ENCODE results near the gene SARS1.

DNA sequence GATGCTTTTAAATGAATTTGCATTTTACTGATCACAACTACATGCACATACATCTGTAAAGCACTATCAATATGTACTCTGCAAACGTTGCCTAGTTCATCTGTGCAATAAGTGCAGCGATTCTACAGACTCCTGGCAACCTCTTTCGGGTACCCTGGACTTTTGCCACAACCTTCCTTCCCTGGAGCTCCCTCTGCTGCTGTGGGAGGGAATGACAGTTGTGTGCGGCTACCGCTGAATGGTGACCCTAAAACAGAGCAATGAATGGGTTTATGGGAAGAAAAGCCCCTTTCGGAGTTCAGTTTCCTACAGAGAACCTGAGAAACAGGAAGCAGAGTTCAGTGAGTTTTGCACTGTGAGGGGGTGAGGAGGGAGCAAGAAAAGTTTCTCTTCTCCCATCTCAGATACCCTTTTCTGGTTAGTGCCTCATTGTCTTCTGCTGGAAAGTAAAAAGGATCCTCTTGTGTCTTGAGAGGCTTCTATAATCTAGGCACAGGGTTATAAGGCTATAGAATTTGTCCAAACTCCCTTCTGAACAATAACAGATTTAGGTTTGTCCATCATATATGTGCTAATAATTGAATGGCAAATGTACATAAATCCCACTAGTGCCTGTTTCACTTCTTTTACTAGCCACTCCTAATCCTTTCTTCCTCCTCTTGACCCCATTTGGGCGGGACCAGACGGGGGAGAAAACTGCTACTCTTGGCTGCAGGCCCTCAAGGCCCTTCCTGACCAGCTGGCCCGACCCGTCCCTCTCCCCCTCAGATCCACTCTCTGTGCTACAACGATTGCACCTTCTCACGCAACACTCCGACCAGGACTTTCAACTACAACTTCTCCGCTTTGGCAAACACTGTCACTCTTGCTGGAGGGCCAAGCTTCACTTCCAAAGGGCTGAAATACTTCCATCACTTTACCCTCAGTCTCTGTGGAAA is 19.8 kb upstream of the SARS1 start:
- TF ChIP-seq, protein P1, sequence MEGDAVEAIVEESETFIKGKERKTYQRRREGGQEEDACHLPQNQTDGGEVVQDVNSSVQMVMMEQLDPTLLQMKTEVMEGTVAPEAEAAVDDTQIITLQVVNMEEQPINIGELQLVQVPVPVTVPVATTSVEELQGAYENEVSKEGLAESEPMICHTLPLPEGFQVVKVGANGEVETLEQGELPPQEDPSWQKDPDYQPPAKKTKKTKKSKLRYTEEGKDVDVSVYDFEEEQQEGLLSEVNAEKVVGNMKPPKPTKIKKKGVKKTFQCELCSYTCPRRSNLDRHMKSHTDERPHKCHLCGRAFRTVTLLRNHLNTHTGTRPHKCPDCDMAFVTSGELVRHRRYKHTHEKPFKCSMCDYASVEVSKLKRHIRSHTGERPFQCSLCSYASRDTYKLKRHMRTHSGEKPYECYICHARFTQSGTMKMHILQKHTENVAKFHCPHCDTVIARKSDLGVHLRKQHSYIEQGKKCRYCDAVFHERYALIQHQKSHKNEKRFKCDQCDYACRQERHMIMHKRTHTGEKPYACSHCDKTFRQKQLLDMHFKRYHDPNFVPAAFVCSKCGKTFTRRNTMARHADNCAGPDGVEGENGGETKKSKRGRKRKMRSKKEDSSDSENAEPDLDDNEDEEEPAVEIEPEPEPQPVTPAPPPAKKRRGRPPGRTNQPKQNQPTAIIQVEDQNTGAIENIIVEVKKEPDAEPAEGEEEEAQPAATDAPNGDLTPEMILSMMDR (conservative IDR thresholded peaks at IDR 0.05; ENCODE audit: low read length): peak; percentile 90
- TF ChIP-seq EZH2phosphoT487 (IDR thresholded peaks at IDR 0.05; ENCODE audit: borderline replicate concordance, low read depth, low read length): no peak
